ENCODE measurements around the gene SHISA9. TPM values are rescaled to one million over a fixed set of nuclear protein-coding genes. Genes with fewer than 3 reads are reported as not detected.

Gene SHISA9
- total RNA-seq, 3 donors from 2014 or later (not counting 1 experiment from before 2014, with no cell fraction given): 0.05 TPM; not detected in 2

- H3K4me1 ChIP-seq (ENCODE audit: control insufficient read depth, insufficient read depth, low read length): no peaks in the 10 kb centered on the region
- no peaks in the 10 kb centered on the region for H3K36me3 ChIP-seq (ENCODE audit: control insufficient read depth, insufficient read depth, low read length)
- no peaks in the 10 kb centered on the region for H3K27me3 Mint-ChIP-seq (ENCODE audit: low read depth in 2 of 2)
- intact Hi-C loops (cut with micrococcal nuclease): no loop called here
- H3K27me3 ChIP-seq (ENCODE audit: control insufficient read depth, insufficient read depth, low read length): no peaks in the 10 kb centered on the region
- peaks cover 0 to 6% of the 10 kb centered on the region in 2 donors for H3K9me3 Mint-ChIP-seq
- no peak for ATAC-seq
- H3K4me1 Mint-ChIP-seq: no peaks in the 10 kb centered on the region
- H3K4me3 Mint-ChIP-seq: no peak overlapping the region
- H3K27ac ChIP-seq (ENCODE audit: low read length): no peak overlapping the region
- DNase-seq: no peak
- H3K36me3 Mint-ChIP-seq: no peaks in the 10 kb centered on the region
- H3K9me3 ChIP-seq (ENCODE audit: control insufficient read depth, insufficient read depth, low read length): no peaks in the 10 kb centered on the region
- 62% methylated on average over 3 of the region's 4 CpGs for WGBS (ENCODE audit: insufficient coverage)
- no peak for TF ChIP-seq CTCF (IDR thresholded peaks at IDR 0.05)
- H3K4me3 ChIP-seq (ENCODE audit: low read length): no peak overlapping the region
- H3K27ac Mint-ChIP-seq: no peak overlapping the region
Measured at GRCh38 chr16:13153696-13154095, 252.3 kb downstream of the SHISA9 start.

- ATAC-seq (no peak), DNase-seq (no peak)
- H3K9me3 Mint-ChIP-seq: peaks cover 0 to 6% of the 10 kb centered on the region in 2 donors
- intact Hi-C loops (cut with micrococcal nuclease): no loop called here
- H3K27me3 Mint-ChIP-seq (ENCODE audit: low read depth in 2 of 2): no peaks in the 10 kb centered on the region
- H3K4me1 Mint-ChIP-seq: no peaks in the 10 kb centered on the region
- Histone ChIP-seq H3K36me3 (ENCODE audit: control insufficient read depth, insufficient read depth, low read length) (no peaks in the 10 kb centered on the region), H3K9me3 (ENCODE audit: control insufficient read depth, insufficient read depth, low read length) (no peaks in the 10 kb centered on the region), H3K27ac (ENCODE audit: low read length) (no peak overlapping the region), H3K4me1 (ENCODE audit: control insufficient read depth, insufficient read depth, low read length) (no peaks in the 10 kb centered on the region), H3K4me3 (ENCODE audit: low read length) (no peak overlapping the region), H3K27me3 (ENCODE audit: control insufficient read depth, insufficient read depth, low read length) (no peaks in the 10 kb centered on the region)
- no peak overlapping the region for H3K4me3 Mint-ChIP-seq
- no peak for TF ChIP-seq CTCF (IDR thresholded peaks at IDR 0.05)
- WGBS (ENCODE audit: insufficient coverage): 100% methylated on average over 1 of the region's 2 CpGs
- no peaks in the 10 kb centered on the region for H3K36me3 Mint-ChIP-seq
- H3K27ac Mint-ChIP-seq: no peak overlapping the region
Measured at GRCh38 chr16:13154799-13155198, 253.4 kb downstream of the SHISA9 start.

- TF ChIP-seq CTCF (IDR thresholded peaks at IDR 0.05): no peak
- no peak overlapping the region for H3K27ac ChIP-seq (ENCODE audit: low read length)
- intact Hi-C loops (cut with micrococcal nuclease): no loop called here
- H3K27me3 ChIP-seq (ENCODE audit: control insufficient read depth, insufficient read depth, low read length): no peaks in the 10 kb centered on the region
- Mint-ChIP-seq H3K27me3 (ENCODE audit: low read depth in 2 of 2) (no peaks in the 10 kb centered on the region), H3K9me3 (peaks cover 0 to 8% of the 10 kb centered on the region in 2 donors), H3K36me3 (no peaks in the 10 kb centered on the region), H3K27ac (no peak overlapping the region), H3K4me1 (no peaks in the 10 kb centered on the region), H3K4me3 (no peak overlapping the region)
- ATAC-seq (no peak), DNase-seq (no peak)
- H3K36me3 ChIP-seq (ENCODE audit: control insufficient read depth, insufficient read depth, low read length): no peaks in the 10 kb centered on the region
- H3K9me3 ChIP-seq (ENCODE audit: control insufficient read depth, insufficient read depth, low read length): no peaks in the 10 kb centered on the region
- WGBS (ENCODE audit: insufficient coverage): 73% methylated on average over 1 of the region's 2 CpGs
- no peaks in the 10 kb centered on the region for H3K4me1 ChIP-seq (ENCODE audit: control insufficient read depth, insufficient read depth, low read length)
- no peak overlapping the region for H3K4me3 ChIP-seq (ENCODE audit: low read length)
Measured at GRCh38 chr16:13155377-13155776, 254.0 kb downstream of the SHISA9 start.

- H3K27ac ChIP-seq (ENCODE audit: low read length): no peak overlapping the region
- no peaks in the 10 kb centered on the region for H3K27me3 ChIP-seq (ENCODE audit: control insufficient read depth, insufficient read depth, low read length)
- no peaks in the 10 kb centered on the region for H3K36me3 ChIP-seq (ENCODE audit: control insufficient read depth, insufficient read depth, low read length)
- H3K36me3 Mint-ChIP-seq: no peaks in the 10 kb centered on the region
- no peak overlapping the region for H3K27ac Mint-ChIP-seq
- intact Hi-C loops (cut with micrococcal nuclease): no loop called here
- H3K9me3 ChIP-seq (ENCODE audit: control insufficient read depth, insufficient read depth, low read length): no peaks in the 10 kb centered on the region
- H3K4me1 ChIP-seq (ENCODE audit: control insufficient read depth, insufficient read depth, low read length): no peaks in the 10 kb centered on the region
- ATAC-seq (no peak), DNase-seq (no peak)
- H3K27me3 Mint-ChIP-seq (ENCODE audit: low read depth in 2 of 2): no peaks in the 10 kb centered on the region
- no peak overlapping the region for H3K4me3 ChIP-seq (ENCODE audit: low read length)
- TF ChIP-seq CTCF (IDR thresholded peaks at IDR 0.05): no peak
- 54% methylated on average over 3 of the region's 3 CpGs for WGBS (ENCODE audit: insufficient coverage)
- peaks cover 0 to 7% of the 10 kb centered on the region in 2 donors for H3K9me3 Mint-ChIP-seq
- no peak overlapping the region for H3K4me3 Mint-ChIP-seq
- H3K4me1 Mint-ChIP-seq: no peaks in the 10 kb centered on the region
Measured at GRCh38 chr16:13155780-13156179, 254.4 kb downstream of the SHISA9 start.
